Measurements from ENCODE around the gene CADM1.
"Not testable (repeated sequence)": the region's sequence is repeated elsewhere in the genome, so short reads cannot be mapped to it uniquely, and the experiment has no call there.

Gene CADM1

DNA sequence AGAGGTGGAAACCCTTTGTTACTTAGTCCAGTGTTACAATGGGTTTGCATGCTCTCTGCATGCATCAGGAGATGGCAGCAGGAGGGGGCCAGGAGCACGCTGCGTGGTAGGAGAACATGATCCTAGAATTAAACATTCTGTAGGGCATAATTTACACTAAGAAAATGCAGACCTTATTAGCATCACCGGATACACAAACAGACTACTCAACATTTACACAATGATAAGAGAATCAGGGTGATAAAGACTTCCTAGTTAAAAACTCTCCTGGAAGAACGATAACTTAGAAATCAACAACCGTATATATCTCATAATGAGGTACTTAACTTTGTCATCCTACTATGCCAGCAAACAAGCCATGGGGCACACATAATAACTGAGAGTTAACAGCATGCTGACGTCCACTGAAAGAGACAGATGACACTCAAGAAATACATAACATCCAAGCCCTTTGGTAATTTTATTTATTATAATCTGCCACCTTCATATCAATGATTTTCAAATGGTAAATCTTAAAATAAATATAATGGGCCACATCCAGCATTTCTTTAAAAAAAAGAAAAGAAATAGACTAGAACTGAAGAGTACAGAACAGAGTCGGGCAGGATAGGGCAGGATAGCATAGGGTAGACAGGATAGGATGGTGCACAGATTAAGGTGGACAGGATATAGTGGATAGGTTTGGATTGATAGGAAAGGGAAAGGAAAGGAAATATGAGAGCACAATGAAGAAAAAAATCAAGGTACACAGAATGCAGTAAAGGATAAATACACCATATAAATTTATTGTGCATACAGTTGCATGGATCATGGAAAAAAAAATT, 27.5 kb downstream of the CADM1 start:
- no peak for DNase-seq (ENCODE audit: low read depth)

DNA sequence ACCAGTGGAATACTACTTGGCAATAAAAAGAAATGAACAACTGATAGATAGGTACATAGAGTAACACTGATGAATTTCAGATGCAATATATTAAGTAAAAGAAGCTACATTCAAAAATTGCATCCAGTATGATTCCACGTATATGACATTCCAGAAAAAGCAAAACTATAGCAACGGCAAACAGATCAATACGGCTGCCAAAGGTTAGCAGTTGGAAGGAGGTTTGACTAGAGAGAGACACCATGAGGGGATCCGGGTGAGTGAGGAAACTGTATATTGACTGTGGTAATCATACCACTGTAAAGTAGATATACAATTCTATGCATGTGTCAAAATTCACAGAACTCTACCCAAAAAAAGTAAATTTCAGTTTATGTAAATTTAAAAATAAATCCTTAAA, 28.7 kb downstream of the CADM1 start:
- DNase-seq (ENCODE audit: low read depth) = no peak

- DNase-seq (ENCODE audit: low read depth) = not testable (repeated sequence)
Observed at GRCh38 chr11:115474306-115474705, 29.9 kb downstream of the CADM1 start.

DNA sequence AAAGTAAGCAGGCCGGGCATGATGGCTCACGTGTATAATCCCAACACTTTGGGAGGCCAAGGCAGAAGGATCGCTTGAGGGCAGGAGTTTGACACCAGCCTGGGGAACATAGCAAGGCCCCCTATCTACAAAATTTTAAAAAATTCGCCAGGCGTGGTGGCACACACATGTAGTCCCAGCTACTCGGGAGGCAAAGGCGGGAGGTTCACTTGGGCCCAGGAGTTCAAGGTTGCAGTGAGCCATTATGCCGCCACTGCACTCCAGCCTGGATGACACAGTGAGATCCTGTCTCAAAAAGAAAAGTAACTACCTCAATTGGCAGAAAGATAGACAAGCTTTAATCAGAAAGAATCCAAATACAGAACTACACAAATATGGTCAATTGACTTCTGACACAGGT, 31.0 kb downstream of the CADM1 start:
- no peak for DNase-seq (ENCODE audit: low read depth)

DNA sequence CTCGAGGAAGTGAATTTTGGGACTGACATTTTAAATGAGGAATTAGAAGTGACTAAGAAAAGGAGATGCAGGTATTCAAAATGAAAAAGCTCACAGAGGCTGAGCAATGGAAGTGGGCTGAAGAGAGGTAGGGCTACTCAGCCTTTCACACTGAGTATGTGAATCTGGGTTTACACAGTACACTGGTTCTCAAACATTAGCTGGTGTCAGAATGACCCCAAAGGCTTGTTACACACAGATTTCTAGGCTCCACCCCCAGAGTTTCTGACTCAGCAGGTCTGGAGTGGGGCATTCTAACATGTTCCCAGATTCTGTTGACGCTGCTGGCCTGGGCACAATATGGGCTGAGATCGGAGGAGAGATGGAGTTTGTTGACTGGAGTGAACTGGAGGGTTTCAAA, 32.8 kb downstream of the CADM1 start:
- DNase-seq (ENCODE audit: low read depth) = no peak

GRCh38 chr11:115470928-115471327, 33.3 kb downstream of the CADM1 start:
- DNase-seq (ENCODE audit: low read depth) = no peak

- no peak for DNase-seq (ENCODE audit: low read depth)
Observed at GRCh38 chr11:115469361-115469760, 34.9 kb downstream of the CADM1 start.

DNA sequence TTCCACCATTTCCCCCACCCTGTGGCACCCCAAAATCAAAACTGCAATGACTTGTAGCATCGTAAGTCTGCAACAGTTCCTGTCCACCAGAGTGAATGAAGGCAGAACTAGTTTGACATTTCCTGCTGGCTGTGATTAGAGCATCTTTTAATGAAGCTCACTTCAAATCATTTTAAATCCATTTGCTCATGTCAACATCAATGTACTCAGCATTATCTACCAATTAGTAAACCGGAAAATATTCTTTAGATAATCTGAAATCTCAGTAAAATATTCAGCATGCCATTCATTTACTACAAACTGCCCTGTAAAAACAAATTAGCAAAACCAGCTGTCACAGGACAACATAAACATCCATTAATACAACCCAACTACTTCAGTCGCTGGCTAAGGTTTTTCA, 38.1 kb downstream of the CADM1 start:
- DNase-seq (ENCODE audit: low read depth) = no peak

DNA sequence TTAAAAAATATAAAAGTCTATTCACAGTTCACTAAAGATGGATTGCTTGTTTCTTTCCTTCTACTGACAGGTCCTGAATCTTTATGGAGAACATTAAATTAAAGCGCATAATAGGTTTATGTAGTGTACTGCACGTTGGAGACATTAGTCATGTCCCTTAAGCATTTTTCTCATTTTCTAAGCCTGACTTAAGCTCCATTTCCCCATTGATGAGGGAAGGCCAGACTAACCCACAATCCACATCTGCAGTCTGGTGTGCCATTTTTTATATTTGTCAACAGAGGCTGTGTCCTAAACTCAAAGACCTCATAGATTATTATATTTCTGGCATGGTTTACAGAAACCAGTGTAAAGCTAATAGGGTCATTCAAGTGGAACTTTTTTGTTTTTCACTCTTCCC, 39.9 kb downstream of the CADM1 start:
- DNase-seq (ENCODE audit: low read depth) = no peak

DNA sequence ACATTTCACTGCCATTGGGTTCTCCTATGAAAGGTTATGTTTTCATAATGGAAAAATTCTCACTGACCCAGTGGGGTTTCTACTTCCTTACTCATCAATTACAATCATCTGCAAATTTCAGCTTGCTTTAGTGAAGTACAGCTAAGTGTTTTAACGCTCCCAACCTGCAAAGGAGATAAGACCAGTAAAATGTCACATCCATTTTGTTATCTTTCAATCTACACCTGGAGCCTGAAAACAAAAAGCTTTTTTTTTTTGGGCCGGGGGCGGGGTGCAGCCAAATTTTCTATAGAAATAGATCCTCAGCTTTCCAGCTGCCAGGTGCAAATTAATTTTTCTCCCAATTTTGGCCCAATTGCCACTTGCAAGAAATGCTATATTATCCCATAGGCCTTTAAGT, 40.6 kb downstream of the CADM1 start:
- DNase-seq (ENCODE audit: low read depth) = no peak

DNA sequence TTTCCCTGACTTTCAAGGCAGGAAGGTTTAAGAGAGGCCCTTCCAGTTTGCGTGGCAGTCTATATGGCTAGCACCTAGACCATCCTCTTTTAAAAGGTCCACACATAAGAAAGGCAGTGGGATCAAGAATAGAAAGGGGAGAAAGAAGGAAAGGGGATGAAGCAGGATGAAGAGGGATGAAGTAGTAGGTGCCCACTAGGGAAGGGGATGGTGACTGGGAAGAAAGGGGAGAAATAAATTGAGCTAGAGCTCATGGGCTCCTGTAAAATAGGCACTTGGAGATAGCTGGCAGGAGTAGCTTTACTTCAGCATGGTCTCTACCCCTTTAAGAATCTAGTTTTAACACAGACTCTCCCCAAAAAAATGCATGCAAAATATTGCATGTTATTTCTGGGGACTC, 41.5 kb downstream of the CADM1 start:
- no peak for DNase-seq (ENCODE audit: low read depth)

- DNase-seq (ENCODE audit: low read depth) = no peak
Observed at GRCh38 chr11:115462004-115462541, 42.1 kb downstream of the CADM1 start.

DNA sequence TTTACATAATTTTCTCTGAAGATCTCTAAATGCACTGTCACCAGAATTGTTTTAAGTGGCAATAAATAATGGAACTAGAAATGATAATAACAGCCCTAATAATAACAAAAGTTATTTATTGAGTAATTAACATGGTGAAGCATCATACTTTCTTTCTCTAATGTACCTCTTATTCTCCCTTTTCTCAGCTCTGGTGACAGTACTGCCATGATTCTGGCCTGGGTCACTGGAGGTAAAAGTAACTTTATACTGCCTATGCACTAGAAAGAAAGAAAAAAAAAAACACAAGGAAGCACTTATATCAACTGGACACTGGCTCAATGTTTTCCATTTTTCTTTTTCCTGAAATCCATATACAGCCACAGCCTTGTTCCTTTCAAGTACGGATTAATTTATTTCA, 43.7 kb downstream of the CADM1 start:
- DNase-seq (ENCODE audit: low read depth) = no peak

- DNase-seq (ENCODE audit: low read depth) = no peak
Observed at GRCh38 chr11:115459563-115459962, 44.7 kb downstream of the CADM1 start.

DNA sequence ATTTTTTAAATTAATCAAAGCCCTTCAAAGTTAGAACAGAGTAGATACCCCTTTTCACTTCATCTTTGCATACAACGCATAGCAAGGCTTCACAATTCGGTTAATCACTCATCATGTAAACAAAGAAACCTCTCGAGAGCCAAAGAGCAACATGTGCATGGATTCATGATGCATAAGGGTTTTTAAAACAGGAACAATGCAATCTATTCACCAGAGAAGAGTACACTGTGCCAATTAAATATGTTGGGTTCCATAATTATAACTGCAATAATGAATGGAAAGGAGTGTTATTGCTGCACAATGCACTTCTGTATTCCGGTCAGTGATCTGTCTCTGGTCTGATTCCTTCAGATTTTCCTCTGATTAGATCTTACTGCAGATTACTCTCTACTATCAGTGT, 45.3 kb downstream of the CADM1 start:
- DNase-seq (ENCODE audit: low read depth) = no peak

DNA sequence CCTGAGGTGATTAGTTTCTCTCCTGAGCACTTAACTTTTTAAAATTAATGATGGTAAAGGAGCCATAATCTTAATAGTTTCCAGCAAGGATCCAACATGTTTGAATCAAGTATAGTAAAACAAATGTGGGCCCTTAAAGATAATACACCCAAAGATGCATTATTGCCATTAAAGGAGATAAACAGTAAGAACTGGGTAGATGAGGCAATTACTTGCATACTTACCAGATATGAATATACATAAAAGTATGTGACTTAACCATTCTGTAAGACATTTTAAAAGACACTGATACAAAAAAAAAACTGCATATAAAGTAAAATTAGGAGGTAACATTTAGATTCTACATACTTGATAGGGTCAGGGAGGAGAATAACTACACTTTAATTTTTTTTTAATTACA, 48.2 kb downstream of the CADM1 start:
- DNase-seq (ENCODE audit: low read depth) = no peak

DNA sequence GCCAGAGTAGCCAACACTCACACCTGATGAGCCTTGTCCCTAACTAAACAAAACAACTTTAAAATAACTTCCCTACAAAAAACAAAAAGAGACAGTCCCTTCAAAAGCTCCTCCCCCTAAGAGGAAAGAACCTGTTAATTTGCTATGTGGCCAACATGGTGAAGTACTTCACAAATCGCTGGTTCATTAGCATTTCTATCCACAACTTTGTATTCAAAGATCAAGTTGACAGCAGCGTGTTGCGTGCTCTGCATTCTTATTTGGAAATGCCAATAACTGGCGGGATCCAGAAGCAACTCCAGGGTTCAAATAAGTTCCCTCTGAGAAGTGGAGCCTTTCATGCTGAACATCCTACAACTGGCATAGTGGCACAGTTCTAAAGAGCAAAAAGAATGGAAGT, 48.6 kb downstream of the CADM1 start:
- no peak for DNase-seq (ENCODE audit: low read depth)

DNA sequence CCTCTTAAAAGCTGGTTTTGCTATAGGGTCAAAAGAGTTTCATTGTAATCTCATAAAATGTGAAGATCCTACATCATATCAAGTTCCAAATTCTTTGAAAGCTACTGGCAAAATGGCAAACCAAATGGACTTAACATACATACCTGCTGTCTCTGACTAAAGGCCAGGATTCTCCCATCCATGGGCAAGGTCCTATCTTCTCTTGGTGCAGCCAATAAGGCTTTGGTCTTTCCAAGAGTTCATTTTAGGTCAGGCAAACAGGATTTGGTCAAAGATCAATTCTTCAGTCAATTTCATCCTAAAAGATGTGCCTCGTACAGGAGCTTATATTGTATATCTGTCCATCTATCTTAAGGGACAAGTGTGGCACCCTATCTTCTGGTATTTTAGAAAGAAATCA, 49.7 kb downstream of the CADM1 start:
- DNase-seq (ENCODE audit: low read depth) = no peak

- no peak for DNase-seq (ENCODE audit: low read depth)
Observed at GRCh38 chr11:115453693-115454490, 50.3 kb downstream of the CADM1 start.

DNA sequence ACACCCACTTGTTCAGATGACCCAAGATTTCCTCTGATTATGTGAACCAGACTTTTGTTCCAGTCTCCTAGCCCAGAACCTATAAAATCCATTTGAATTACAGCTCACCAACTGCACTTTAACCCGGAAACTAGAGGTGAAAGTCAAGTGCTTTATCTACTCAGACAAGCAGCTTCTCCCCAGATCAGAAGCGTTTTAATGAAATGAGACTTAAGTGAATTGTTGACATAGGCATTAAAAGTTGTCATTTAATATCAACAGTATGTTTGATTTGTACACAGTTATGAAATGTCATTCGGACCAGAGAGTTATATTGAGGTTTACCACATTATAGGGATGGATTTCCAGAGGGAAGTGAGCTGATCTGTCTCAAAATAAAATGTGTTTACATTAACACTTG, 52.0 kb downstream of the CADM1 start:
- DNase-seq (ENCODE audit: low read depth) = no peak

DNA sequence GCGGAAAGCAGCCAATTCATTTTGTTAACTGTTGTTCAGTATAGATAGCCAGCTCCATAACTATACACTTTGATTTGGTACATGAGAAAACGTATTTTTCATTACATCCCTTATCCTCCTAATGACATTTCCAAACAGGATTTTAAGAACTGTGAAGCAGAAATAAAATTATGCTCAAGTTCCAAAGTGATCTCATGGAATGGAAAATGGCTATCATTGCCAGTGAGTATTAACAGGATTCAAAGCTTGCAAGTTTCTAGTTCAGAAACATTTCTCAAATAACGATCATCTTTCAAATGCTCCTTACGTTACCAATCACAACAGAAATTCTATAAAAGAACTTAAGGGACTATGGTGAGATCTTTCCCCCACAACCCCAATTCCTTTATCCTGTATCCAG, 53.7 kb downstream of the CADM1 start:
- DNase-seq (ENCODE audit: low read depth) = no peak

DNA sequence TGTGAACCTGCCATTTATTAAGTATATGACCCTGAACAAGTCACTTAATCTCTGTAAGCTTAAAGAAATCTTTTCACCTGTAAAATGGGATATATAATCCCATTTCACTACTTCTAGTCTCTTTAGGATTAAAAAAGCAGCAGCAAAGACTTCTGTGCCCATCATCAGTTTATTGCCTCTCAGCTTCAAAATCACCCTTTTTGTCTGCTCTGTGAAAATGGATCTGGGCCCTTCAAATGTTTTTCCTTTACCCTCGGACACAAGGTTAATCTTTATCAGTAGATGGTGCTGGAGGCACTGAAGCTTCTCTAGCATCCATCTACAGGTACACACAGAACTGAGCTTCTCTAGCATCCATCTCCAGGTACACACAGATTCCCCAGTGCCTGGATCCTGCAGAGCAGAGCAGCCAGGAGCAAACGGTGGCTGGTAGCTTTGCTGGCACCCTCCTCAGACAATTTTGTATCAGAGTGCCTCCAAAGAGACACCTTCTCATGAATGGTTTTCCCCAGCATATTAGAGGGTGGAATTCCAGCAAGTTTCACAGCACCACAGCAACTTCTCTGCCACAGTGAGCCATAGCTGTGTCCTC, 56.8 kb downstream of the CADM1 start:
- no peak for DNase-seq (ENCODE audit: low read depth)

GRCh38 chr11:115446214-115446613, 58.0 kb downstream of the CADM1 start:
- no peak for DNase-seq (ENCODE audit: low read depth)

Measured in T-helper 22 cell (primary cell).